HG03135 (cell line): Measurements from ENCODE around the gene HEXA.
A peak's percentile ranks its signal among the peaks of the same experiment; 100 is the strongest.

Source experiments
- ATAC-seq: cut with Tn5 transposase; IDR thresholded peaks from one replicate; pipeline ENCODE4 v1.9.1; 2021; ENCODE audit warnings: mild to moderate bottlenecking, moderate library complexity; ENCODE audit not compliant: unreplicated experiment

HEXA gene

DNA sequence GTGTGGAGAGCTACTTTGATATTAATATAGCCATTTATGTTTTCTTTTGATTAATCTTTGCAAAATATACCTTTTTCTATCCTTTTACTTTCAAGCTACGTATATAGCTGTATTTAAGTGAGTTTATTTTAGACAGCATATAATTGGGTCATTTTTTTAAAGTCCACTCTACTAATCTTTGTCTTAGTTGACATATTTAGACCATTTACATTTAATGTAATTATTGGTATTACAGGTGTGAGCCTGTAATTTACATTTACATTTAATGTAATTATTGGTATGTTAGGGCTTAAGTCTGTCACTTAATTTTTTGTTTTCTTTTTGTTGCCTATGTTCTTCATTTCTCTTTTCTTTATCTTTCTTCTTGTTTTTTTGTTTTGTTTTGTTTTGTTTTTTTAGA, 52.1 kb downstream of the HEXA start:
- ATAC-seq, result no peak

DNA sequence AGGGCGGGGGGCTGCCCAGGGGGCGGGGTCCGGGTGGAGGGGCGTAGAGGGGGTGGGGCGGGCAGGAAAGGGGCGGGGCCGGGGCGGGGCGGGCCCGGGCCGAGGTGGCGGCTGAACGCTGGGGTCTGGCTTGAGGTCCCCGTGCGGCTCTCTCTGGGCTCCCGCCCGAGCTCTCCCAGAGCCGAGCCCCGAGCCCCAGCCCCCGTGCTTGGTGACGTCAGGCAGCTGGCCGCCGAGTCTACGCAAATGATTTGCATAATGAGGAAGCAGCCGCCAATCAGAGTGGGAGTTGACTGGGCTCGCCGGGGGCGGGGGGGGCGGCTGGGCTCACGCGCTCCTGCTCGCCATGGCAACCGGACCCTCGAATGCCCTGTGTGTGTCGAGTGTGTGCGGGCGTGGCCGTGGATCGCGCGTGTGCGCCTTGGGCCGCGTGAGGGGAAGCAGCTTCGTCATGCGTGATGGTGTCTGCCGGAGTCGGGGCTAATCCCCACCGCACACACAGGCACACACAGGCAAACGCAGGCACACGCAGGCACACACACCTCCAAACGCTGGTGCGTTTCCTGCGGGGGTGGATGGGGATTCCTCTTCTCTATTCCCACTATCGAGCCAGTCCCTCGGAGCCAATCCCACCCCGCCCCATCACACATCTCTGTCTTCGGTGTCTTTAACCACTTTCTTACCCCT, 55.7 kb downstream of the HEXA start, which contains the start of gene CELF6:
TSS of gene CELF6 (minus strand) at position 173 of the 687 bp plus-strand sequence. CDS start 283 bp downstream, outside the sequence.
- ATAC-seq, result peak; percentile 61

DNA sequence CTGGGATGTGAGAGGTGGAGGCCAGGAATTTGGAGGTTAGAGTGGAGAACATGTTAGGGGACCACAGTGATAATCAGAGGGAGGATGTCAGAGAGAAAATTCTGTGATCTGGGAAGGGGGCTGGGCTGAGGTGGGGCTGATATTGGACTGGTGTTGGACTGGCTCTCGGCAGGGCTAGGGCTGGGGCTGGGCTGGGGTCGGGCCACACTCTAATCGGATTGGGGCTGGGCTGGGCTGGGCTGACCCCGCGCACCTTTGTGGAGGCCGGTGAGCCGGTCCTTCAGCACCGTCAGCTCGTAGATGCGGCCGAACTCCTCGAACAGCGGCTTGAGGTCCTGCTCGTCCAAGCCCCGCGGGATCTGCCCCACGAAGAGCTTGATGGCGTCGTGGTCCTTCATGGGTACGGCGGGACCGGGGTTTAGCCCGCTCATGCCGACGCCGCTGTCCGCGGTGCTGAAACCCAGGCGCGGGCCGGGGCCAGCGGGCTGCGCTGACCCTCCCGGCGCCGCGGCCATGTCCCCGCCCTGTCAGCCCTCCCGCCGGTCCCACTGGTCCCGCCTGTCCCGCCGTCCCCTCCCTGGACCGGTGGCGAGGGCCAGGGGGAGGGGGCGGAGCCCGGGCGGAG, 56.3 kb downstream of the HEXA start:
- ATAC-seq, result peak; percentile 26

DNA sequence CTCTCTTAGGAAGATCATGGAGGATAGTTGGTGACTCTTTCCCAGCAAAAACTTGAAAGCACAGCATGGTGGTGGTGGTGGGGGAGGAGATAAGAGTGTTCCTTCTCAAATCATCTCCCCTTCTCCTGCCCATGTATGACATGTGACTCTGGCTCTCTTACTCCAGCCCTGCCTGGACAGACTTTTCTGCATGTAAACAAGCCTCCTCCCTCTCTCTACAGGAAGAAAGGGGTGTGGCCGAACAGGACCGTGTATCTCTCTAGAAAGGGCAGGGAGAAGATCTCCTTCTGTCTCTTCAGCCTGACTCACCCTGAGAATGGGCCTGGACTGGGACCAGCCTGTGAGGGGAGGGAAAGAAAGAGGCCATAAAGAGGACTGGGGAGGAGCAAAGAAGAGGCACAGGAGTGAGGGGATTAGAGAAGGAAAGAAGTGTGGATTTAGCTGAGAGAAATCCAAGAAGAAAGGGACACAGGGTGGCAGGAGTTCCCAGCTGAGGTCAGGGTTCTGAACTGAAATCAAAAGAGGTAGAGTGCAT, 57.3 kb downstream of the HEXA start:
- ATAC-seq, result no peak

DNA sequence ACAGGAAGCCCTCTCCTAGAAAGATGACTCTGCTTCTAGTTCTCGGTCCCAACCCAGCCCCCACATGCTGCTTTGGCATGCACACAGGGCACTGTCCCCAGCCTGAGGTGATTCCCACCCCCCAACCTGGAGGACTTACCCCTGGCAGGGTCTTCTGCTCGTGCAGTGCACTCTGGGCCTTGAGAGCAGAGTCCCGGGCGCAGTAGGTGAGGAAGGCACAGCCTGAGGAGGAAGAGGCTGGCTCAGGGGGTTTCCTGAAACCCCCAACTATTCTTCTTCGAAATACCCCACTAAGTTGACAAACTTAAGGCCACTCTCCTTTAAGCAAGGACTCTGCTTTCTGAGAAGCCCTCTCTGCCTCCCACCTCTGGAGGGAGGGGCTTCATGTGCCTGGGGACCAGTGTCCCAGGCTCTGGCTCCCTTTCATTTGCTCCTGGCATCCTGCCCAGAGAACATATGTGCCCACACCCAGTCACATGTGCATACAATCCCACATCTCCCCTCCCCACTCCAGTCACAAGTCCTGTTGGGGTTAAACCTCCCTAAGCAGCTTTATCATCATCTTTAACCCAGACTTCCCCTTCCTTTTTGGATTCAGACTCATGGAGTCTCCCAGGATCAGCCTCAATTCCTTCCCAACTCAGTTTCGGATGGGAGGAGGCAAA, 60.0 kb downstream of the HEXA start:
- ATAC-seq, result no peak

DNA sequence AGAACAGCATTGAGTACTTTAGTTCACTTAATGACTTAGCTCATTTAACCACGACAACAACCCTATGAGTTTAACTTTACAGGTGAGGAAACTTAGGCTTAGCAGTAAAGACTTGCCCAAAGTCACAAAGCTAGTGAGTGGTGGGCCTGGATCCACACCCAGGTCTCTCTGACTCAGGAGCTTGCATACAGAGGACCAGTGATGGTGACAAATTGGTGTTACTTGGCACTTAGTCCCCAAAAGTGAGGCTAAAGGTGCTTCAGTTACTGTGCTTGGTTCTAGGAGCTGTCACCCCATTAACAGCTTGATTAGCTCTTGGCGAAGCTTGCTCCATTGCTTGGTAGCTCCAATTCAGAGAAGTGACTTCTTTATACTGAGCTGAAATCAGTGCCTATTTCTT, 61.9 kb downstream of the HEXA start:
- no peak for ATAC-seq

DNA sequence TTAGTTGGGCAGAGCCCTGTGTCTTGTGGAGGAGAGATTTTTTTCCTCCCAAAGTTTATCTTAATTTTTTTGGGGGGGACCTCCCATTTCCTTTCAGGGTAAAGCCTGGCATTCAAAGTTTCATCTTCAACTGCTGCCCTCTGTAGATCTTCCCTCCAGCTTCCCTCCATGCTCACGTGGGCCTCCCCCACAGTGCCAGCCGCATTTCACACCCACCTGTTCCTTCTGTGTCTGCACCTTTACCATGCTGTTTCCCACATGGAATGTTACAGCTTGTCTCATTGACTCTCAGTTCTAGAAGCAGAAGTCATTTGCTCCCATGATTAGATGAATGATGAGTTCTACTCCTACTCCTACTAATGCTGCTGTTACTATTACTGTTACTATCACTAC, 62.4 kb downstream of the HEXA start:
- ATAC-seq, result no peak

DNA sequence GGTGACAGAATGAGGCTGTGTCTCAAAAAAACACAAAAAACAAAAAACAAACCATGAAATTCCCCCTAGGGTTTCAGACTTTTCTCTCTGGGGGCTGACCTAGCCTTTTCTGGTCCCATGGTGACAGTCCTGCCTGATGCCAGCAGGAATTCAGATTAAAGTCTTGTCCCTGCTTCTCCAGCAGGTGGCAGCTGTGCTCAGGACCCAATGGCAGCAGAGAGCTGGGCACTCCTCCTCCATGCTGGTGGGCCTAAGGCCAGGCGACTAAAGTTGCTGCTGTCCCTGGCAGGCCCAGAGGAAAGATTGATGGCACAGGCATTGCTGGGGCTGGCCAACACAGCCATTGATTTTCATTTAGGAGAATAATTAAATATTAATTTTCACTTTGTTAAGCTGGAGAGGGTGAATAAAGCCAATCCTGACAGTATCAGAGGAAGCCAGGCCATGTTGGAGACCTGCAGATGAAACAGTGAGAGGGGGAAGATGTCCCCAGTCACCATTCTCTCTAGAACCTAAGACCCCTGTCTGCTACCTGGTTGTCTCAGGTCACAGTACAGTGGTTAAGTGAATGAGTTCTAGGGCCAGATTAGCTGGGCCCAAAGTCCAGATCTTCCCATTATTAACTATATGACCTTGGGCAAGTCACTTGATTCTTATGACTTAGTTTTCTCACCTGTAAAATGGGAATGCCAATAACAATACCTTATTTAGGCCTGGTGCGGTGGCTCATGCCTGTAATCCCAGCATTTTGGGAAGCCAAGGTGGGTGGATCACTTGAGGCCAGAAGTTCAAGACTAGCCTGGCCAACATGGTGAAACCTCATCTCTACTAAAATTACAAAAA, 63.0 kb downstream of the HEXA start:
- ATAC-seq, result no peak

DNA sequence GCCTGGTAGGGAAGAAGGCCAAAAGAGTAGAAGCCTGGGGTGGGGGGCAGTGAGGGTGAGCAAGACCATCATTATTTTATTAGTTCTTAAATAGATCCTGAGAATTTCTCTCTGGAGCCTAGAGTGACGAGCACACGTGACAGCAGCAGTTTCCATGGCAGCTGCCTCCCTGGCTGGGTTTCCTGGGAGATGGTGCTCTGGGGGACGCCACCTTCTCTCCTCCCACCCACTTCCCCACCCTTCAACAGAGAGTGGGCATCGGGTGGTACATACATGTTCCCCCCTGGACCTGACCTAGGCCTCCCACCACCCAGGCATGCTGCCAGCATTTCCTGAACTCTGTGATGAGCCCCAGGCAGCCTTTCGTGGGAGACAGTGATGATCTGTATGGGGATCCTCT, 68.8 kb downstream of the HEXA start:
- no peak for ATAC-seq

DNA sequence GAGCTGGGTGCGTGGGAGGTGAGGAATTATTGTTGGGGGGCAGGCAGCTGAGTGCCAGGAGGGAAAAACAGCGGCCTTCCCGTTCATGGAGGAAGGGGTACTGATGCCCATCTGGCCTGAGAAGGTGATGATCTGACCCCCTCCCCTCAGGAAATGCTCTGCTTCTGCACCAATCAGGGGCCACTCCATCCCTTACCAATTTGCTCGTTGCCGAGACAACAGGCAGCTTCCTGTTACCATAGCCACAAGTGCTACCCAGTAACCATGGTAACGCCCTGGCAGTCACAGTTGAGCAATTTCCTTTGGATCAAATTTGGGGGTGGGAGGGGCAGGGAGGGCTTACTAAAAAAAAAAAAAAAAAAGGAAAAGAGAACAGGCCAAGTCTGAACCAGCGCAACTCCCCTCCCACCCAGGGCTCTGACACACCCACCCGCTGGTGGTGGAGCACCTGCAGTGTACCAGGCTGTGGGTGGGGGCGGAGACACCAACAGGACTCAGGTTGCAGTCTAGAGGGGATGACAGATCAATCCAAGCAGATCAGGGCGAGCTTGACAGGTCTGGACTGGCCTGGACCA, 69.5 kb downstream of the HEXA start:
- ATAC-seq, result no peak

DNA sequence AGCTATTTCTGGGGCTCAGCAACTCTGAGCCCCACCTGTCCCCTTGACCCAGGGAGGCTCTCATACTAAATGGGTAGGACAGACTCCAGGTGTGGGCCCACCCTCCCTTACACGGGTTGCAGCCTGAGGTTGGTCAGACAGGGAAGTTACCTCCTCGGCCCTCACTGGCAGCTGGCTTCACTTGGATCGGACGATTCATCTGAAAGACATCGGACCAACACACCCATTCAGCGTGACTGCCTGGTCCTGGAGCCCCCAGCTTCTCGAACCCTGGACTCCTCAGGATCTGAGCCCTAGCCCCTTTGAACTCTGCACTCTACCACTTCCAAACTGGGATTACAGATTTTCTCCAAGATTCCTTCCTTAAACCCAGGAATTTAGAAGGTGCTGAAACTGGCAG, 71.2 kb downstream of the HEXA start:
- ATAC-seq, result no peak

DNA sequence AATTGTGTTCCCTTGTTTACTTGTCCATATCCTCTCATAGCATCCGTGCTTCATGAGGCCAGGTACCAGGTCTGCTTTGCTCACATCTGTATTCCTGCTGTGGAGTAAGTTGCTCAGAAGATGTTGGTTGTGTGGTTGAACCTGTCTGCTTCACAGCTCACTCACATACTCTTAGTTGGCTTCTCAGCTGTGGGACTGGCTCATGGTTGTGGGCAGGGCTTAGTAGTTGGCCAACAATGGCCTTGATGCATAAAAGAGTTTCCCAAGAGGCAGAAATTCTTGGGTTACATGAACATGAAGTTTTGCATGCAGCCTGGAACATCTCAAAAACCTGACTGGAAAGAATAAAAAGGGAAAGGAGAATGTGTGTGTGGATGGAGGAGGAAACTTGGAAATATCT, 72.9 kb downstream of the HEXA start:
- no peak for ATAC-seq
